Activated CD4-positive, alpha-beta T cell treated with anti-CD3 and anti-CD28 coated beads for 24 hours (primary cell): ENCODE data around the gene RAB29.
"Not testable (repeated sequence)": the region's sequence is repeated elsewhere in the genome, so short reads cannot be mapped to it uniquely, and the experiment has no call there.

ENCODE experiments used
- DNase-seq, 2 donors: peaks; one replicate each; pipeline ENCODE4 v3.0.0-alpha.2; 2020; ENCODE audit warnings: low read depth in 2 of 2

RAB29 gene, protein sequence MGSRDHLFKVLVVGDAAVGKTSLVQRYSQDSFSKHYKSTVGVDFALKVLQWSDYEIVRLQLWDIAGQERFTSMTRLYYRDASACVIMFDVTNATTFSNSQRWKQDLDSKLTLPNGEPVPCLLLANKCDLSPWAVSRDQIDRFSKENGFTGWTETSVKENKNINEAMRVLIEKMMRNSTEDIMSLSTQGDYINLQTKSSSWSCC

DNA sequence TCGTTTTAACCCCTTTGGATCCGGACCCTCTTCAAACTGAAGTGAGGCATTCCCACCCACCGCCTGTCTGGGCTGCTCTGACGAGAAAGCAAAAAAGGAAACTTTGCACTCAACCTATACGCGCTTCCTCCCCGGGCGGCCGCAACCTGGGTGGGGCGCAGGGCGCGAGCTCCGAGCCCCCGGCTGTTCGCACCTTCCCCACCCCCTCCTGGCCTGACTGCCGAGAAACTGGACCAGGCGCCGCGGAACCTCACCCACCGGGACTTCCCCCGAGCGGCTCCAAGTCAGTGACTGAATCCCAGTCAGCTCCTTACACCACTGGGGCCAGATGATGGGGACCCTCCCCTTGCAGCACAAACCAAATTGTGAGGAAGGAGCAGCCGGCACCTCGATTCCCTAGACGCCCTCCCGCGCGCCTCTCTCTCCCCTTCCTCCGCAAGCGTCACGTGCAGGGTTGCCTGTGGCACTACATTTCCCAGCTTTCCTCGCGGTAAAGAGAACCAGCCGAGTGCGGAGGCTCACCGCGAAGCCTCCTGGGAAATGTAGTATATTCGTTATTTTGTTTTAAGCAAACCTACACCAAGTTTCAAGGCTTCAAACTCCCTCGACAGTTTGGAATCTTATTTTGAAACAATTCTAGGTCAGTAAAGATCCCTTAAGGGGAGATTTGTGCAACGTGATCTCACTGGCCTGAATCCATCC, at the start of gene RAB29:
RAB29 (minus strand) TSS at position 468 of the 702 bp plus-strand sequence. CDS start 526 bp downstream, outside the sequence.
- DNase-seq, result peak; percentile 65 to 69

DNA sequence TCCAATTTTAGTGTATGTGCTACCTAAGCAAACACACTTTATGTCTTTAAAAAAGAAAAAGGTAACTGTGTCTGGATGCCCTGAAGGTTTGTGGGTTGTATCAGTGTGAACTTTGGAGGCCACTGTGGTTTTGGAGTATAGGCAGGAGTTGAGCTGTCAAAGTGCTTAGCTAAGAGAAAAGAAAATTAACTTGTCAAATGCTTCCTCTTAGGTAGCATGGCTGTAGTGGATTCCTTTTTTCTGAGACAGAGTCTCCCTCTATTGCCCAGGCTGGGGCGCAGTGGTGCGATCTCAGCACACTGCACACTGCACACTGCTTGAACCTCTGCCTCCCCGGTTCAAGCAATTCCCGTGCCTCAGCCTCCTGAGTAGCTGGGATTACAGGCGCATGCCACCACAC, 48.9 kb upstream of the RAB29 start:
- no peak for DNase-seq

DNA sequence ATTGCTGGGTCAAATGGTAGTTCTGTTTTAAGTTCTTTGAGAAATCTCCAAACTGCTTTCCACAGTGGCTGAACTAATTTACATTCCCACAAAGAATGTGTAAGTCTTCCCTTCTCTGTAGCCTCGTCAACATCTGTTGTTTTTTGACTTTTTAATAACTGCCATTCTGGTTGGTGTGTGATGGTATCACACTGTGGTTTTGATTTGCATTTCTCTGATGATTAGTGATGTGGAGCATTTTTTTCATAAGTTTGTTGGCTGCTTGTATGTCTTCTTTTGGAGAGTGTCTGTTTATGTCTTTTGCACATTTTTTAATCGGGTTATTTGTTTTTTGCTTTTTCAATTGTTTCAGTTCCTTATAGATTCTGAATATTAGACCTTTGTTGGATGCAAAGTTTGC, 48.0 kb upstream of the RAB29 start:
- DNase-seq, result not testable (repeated sequence)

DNA sequence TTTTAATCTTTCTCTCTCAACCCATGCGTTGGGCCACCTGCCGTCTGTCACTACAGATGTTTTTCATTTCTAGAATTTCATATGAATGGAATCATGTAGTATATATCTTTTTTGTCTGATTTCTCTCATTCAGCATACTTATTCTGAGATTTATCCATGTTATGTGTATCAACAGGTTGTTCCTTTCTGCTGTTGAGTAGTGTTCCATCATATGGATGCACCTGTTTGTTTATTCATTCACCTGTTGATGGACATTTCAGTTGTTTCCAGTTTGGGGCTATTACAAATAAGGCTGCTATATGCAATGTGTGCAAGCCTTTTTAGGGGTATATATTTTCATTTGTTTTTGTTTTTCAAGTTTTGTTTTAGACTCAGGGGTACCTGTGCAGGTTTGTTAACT, 47.1 kb upstream of the RAB29 start:
- no peak for DNase-seq

DNA sequence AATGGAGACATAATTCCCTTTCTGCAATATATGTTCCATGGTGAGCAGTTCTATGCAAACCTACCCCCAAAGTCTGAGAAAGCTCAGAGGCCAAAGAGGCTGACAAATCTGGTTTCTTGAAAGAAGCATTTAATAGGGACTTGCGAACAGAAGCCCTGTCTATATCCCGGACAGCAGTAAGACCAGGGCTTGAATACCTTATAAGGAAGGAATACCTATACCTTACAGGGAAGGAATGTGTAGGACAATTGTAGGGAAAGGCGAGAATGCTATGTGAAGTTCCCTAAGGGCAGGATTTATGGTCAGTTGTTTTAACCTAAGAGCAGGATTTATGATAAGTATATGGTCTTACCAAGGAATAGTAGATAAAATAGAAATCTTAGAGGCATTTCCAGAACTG, 42.7 kb upstream of the RAB29 start:
- no peak for DNase-seq

DNA sequence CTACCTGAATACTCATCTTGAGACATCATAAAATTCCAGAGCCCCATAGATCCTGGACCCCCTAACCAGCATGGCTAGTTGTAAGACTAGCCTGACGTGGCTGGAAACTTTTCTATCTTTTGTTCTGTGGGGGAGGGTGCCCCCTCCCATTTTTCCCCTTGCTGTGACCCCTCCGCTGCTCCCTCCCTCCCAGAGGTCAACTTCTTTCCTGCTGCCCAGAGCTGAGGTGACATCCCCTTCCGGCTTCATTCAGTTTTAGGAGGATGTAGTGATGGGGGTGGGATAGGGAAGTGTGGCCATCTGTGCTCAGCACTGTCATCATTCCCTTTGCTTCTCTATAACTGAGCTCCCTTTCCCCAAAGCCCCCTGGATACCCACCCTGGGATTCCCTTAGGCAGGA, 42.1 kb upstream of the RAB29 start:
- DNase-seq, result no peak

DNA sequence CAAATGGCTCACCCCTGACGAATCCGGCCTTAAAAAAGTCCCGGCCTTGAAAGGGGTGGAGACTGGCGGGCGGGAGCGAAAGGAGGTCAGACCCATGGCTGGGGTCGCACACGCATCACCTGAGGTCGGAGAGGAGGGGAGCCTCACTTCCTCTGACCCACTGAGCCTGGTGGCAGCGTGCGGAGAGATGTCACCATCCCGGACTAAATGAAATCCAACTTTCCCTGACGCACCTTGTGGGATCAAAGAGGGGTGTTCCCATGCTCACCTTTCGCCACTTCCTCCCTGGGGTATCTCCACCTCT, 38.4 kb upstream of the RAB29 start:
- no peak for DNase-seq

DNA sequence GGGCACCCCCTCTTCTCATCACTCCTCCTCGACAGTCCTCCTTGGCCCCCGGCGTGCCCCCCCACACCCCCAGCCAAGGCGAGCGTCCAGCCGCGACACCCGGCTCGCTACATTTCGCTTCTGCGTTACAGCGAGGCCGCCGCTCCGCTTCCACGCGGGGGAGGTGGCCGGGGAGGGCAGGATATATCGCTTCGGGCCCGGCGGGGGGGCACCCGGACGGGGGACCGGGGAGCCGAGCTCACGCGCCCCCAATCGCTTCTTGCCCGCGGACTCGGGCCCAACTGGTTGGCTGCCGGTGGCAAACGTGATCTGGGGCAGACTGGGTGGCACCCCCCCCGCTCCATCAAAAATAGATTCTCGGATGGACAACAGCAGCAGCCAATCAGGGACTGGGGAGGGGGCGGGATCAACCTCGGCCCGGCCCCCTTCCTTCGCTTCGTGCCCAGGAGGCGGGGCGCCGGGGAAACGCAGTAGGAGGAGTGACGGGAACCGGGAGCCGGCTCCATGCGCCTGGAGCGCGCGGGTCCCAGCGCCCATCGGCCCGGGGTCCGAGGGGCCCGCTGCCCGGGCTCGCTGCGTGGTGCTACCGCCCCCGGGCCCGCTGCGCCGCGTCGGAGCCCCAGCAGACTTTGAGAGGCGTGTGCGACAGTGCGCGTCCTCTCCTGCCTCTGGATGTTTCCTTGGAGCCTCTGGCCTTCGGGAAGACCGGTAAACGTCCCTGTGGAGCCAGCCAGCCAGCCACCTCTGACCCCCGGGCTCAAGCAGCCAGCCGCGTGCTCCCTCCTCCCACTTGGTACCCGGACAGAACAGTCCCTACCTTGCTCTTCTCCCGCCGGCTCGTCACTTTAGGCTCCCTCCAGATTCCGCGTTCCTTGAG, 37.8 kb upstream of the RAB29 start, which contains the start of gene SLC41A1:
SLC41A1 (minus strand) TSS at position 321 of the 877 bp plus-strand sequence. CDS start 2,757 bp downstream, outside the sequence.
- peak; percentile 84 to 85 for DNase-seq

DNA sequence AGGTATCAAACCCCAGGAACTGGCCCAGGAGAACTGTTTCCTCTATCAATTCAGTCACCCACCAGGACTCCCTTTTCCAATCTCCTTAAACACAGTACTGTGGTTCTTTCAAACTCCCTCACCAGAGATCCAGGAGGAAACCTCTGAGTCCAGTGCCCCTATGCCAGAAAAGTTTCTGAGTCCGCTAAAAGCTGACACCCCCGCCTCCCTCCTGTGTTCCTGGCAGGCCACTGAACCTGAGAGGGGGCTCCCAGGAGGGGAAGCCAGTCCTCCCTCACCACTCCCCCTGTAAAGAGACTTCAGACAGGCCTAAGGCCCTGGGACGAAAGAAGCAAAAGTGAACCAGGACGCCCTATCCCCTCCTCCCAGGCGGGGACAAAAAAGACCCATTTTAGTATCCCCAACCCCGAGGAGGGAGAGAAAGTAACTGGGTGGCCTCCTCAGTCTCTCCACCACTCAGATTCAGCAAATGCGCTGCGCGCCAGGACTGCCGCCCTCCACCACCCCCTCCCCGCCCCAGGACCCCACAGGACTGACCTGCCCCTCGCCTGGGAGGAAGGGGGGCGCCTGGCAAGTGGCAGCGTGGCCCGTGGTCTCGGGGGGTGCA, 37.1 kb upstream of the RAB29 start:
- no peak for DNase-seq

DNA sequence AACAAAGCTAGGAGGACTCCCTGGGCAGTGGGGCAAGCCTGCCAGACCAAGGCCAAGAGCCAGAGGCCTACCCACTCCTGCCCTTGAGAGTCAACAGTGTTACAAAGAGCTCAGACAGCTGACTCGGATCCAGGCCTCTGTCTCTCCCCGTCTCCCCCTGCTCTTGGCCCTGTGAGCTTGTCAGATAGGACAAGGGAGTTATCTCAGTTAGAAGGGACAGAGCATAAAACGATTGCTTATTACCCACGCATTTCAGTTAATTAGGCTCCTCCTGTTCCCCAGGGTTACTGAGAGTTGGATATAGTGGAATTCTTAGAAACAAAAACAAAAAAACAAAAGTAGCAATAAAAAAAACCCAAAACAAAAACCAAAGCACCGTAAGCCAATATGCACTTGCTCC, 36.4 kb upstream of the RAB29 start:
- no peak for DNase-seq

DNA sequence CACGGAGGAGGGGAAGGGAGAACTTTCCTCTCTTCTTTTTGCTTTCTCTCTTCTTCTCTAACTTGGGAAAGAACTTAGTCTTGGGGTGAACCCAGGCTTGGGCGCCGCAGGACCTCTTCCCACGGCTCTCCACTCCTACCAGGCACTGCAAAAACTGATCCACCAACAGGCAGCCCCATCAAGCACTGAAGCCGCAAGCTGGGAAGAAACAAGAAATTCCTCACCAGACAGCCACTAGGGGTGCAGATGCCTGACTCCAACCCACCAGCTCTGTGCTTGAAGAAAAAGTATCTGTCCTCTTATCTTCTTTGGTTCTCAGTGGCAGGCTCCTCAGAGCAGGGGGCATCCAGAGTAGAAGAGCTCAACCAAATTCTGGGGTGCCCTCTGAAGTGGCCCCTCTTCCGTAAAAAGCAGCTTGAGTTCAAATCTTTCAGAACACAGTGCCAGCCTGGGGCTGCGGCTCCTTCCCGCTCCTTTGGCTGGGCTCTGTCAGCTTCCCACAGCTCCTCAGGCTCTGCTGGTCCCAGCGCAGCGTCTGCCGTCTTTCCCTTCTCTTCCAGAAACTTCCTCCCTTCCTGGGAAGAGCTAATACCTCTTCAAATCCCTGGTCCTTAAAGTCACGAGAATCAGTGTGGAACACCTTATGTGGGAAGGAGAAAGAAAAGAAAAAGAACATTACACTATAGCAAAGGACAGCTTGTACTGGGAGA, 35.3 kb upstream of the RAB29 start:
- no peak for DNase-seq

DNA sequence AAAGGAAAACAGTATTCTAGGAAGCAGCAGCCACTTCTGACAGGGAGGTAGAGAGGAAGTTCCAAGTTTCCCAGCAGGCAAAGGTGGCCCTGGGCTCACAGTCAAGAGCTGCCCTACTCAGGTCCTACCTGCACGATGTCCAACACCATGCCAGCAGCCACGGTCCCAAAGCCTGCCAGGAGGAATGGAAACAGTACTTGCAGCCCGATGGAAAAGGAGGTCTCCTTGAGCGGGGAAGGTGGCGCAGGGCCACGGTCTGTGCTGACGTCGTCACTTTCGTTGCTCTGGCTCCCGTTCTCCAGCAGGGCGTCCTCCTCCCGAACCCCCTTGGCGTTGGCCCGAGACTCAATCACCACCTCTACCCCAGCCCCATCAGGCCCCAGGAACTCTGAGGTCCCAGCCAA, 34.7 kb upstream of the RAB29 start:
- DNase-seq, result no peak

DNA sequence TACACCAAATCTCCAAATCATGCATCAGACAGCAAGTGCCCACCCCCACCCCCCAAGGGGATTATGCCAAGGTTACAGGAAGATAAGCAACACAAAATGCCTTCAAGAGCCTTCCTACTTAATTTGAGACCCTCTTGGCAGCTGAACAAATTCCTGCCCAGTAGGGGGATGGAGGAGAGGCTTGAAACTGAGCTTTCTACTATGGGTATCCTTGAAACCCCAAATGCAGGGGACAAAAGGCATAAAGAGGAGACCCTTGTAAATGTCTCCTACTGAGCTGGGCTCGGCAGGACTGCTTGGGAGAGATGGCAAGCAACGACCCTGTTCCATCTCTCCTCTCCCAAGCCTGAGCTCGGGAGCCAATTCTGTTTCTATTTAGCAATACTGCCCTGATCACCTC, 34.2 kb upstream of the RAB29 start:
- no peak for DNase-seq

DNA sequence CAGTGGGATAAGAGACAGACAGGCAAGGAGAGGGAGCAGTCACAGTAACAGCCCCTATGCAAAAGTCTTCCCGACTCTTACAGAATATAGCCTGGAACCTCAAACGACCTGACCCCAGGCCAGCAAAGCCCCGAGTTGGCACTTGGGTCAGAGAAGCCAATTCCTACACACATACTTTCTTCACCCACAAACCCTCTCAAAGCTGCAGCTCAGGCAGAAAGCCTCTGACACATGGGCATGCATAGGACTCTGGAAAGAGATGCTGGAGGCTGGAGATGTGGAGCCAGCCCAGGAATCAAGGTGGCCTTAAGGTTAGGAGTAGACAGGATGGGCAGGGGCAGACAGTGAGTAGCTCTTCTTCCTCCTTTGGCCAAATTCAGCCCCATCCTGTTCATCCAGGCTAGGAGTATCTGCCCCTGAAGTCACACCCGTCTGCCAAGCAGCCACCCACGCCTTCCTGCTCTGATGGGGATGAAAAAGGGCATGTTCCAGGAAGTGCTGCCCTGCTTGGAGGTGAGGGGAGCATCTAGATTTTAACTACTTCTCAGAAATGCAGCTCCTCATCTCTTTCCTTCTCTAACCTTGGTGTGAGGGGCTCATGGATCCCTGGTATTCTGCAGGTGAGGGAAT, 29.9 kb upstream of the RAB29 start:
- peak in 1 of 2 donors; percentile 41 for DNase-seq

DNA sequence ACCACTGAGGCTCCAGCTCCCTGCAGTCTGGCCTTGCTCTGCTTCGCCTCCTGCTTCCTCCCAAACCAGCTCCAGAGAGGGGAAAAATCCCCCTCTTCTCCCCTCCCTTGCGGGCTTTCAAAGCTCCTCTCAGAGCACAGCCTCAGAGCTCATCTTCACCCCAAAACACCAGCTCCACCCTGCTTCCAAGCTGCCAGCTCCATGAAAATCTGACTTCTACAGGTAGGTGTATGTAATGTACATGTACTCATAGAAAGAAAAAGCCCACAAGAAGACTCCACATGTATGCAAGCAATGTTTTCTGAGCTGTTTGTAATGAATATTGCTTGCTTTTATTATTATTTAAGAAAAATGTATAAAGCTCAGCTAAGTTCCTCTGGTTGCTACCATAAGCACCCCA, 29.3 kb upstream of the RAB29 start:
- DNase-seq, result no peak

DNA sequence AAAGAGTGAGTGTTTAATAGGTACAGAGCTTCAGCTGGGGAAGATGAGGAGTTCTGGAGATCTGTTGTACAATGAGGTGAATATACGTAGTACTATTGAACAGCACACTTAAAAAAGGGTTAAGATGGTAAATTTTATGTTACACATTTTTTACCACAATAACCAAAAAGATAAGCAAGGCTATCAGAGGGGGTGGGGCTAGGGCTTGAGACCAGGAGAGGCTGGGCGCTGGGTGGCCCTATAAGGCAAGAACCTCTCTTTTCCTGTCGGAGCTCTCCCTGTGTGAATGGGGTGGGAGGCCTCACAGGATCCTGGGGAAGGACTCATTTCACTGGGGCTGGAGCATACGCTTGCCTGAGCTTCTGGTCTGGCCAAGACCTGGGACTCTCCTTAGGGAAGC, 28.7 kb upstream of the RAB29 start:
- DNase-seq, result no peak

DNA sequence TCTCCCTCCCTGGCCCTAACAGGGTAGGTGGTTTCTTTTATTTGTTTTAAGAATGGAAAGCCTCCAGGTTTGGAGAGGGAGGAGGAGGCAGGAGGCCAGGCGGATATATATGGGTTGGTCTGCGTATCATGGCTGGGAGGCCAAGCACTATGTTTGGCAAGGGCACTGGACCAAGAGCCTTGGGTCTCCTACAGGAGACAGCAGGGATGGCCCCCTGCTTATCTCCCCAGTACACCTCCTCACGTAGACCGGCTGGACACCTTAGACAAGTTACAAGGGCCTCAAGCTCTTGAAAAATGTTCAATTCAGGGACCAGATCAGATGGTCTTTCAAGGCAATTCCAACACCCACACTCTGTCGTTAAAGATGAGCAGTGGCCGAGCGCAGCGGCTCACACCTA, 26.8 kb upstream of the RAB29 start:
- DNase-seq, result no peak

DNA sequence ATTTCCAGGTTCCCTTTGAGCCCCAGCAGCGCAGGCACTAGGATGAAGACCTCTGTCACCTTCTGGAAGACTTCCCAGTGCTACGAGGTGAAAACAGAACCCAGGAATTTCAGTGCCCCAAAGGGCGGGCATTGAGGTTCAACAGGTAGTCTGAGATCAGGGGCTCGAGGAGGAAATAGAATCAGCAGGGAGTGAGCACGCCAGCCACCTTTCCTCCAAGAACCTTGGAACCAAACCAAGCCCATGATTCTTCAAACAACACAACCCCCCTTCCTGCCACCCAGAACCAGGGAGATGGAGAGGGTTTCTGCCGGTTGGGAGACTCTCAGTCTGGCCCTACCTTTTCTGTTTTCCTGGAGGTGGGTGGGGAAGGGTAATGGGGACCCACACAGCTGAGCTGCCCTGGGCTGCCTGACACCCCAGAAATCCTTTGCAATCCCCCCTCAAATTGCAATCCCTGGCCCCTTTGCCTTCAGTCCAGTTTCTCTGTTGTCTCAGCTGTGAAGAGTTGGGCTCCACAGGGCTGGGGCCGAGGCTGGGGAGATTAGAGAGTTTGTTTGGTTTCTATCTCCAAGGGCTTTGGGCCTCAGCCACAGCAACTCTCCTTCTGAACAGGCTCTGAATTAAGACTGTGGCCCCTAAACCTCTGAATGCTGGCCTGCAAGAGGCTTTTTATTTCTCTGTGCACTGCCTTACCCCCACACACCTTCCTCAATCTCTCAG, 25.9 kb upstream of the RAB29 start:
- DNase-seq, result no peak

DNA sequence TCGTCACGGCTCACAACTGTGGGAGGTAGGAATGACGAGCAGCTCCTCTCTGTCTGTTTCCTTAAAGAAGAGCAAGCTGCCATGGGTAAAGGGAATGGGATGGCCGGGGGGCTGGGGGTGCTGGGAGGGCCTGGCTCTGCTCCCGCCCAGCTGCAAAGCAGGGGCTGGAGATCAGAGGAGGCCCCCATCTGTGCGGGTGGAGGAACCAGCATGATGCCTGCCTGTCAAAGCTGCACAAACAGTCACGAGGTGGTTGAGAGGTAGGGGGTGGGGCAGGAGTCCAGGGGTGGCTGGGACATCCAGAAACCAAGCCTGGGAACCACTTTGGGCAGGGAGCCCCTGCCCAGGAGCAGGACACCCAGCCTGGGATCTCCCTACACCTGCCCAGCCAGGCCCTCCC, 25.1 kb upstream of the RAB29 start:
- no peak for DNase-seq

DNA sequence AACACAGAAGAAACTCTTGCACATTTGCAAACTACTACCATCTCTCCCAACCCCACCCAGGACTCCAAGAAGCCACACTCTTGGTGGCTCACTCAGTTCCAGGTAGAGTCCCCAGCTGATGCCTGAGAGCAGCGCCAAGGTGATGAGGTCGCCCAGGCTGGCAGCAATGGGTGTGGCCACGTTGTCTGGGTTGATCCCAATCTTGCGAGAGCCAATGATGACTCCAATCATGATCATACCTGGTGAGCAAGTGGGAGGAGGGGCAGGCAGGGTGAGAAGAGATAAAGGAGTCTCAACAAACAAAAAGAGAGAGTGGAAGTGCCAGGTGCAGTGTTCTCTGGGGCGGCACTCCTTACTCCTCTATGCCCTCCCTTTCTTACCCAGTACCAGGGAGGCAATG, 23.3 kb upstream of the RAB29 start:
- no peak for DNase-seq

DNA sequence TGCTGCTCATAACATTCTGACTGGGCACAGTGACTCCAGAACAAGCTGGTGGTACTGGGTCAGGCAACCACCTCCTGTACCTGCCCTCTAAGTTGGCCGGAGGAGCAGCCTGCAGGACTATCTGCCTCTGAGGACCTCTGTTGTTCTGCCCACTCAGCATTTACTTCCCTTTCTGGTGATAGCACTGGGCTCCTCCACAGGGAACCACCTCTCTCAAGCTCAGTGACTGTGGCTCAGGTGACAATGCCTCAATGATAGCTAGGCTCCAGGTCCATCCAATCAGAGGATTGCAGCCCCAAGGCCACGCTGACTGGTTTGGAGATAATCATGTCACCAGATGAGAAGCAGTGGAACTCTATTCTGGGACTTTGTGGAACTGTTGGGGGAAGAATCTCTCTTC, 21.9 kb upstream of the RAB29 start:
- DNase-seq, result no peak
